Bronchial epithelial cell (primary cell): ENCODE measurements around the gene MALRD1. TPM values are rescaled to one million over a fixed set of nuclear protein-coding genes. Genes with fewer than 3 reads are reported as not detected.
"Not testable (repeated sequence)": the region's sequence is repeated elsewhere in the genome, so short reads cannot be mapped to it uniquely, and the experiment has no call there.

Experiments
- DNase-seq: peaks from one replicate; pipeline ENCODE4 v3.0.0-alpha.2; 2010; ENCODE audit warnings: low read depth
- FAIRE-seq: peaks from 2 replicates; lab custom pipeline; 2011; peaks lifted over from hg19 to GRCh38; lab: Jason Lieb, UNC
- H3K27me3 ChIP-seq: 2 replicates; pipeline ENCODE4 v1.5.1; 2011; ENCODE audit warnings: low read length; ENCODE audit not compliant: control insufficient read depth, insufficient read depth
- H3K36me3 ChIP-seq: 2 replicates; pipeline ENCODE4 v1.5.1; 2011; ENCODE audit warnings: low read length; ENCODE audit not compliant: control insufficient read depth, insufficient read depth
- H3K4me3 ChIP-seq: 2 replicates; pipeline ENCODE4 v1.5.1; 2011; ENCODE audit warnings: mild to moderate bottlenecking, low read depth, low read length, control low read depth
- CTCF ChIP-seq: IDR thresholded peaks from 2 replicates; pipeline ENCODE4 v1.5.1; 2011; ENCODE audit warnings: mild to moderate bottlenecking, moderate library complexity, low read length, control low read depth, inconsistent platforms; ENCODE audit not compliant: insufficient read depth, severe bottlenecking
- total RNA-seq: library from RNA; depleted of rRNA; stranded (reverse); fragments of >200 nt; gene quantifications from 2 replicates; pipeline ENCODE4 v1.2.1, GENCODE V29; 2014

Gene MALRD1
- total RNA-seq, 1 donor from 2014 or later = not detected

GRCh38 chr10:19499291-19499770 is 450.7 kb downstream of the MALRD1 start:
- FAIRE-seq (no peak), DNase-seq (no peak)
- Histone ChIP-seq H3K36me3 (no peaks in the 10 kb centered on the region), H3K4me3 (no peak overlapping the region), H3K27me3 (no peaks in the 10 kb centered on the region)
- no peak for TF ChIP-seq CTCF

- no peak overlapping the region for H3K4me3 ChIP-seq
- no peaks in the 10 kb centered on the region for H3K27me3 ChIP-seq
- TF ChIP-seq CTCF = no peak
- H3K36me3 ChIP-seq = no peaks in the 10 kb centered on the region
- DNase-seq (no peak), FAIRE-seq (no peak)
Observed at GRCh38 chr10:19500959-19501358, 452.4 kb downstream of the MALRD1 start.

- FAIRE-seq = no peak
- Histone ChIP-seq H3K36me3 (no peaks in the 10 kb centered on the region), H3K27me3 (no peaks in the 10 kb centered on the region), H3K4me3 (no peak overlapping the region)
- no peak for TF ChIP-seq CTCF
- DNase-seq = no peak
Observed at GRCh38 chr10:19505320-19506312, 457.0 kb downstream of the MALRD1 start.

- H3K4me3 ChIP-seq, DNase-seq, FAIRE-seq, H3K36me3 ChIP-seq, H3K27me3 ChIP-seq: not testable (repeated sequence)
Observed at GRCh38 chr10:19510005-19510732, 461.6 kb downstream of the MALRD1 start.

- Histone ChIP-seq H3K27me3 (no peaks in the 10 kb centered on the region), H3K36me3 (no peaks in the 10 kb centered on the region), H3K4me3 (no peak overlapping the region)
- no peak for DNase-seq
- no peak for TF ChIP-seq CTCF
- FAIRE-seq = no peak
Observed at GRCh38 chr10:19518109-19518508, 469.5 kb downstream of the MALRD1 start.

- Histone ChIP-seq H3K36me3 (no peaks in the 10 kb centered on the region), H3K4me3 (no peak overlapping the region), H3K27me3 (no peaks in the 10 kb centered on the region)
- DNase-seq = peak; percentile 8
- FAIRE-seq = no peak
- TF ChIP-seq CTCF = no peak
Observed at GRCh38 chr10:19518632-19519031, 470.0 kb downstream of the MALRD1 start.
